ENCODE data around the gene SLC17A9. TPM values are rescaled to one million over a fixed set of nuclear protein-coding genes. Genes with fewer than 3 reads are reported as not detected.

SLC17A9 gene
- total and polyA plus RNA-seq, 10 of the 15 experiments (the other 5 are each of a cell fraction or from before 2014, with no cell fraction given): 0.72 to 74.1 (median 29.4) TPM

GRCh38 chr20:62926229-62927127 is 26.0 kb upstream of the SLC17A9 start, which contains the start of gene DIDO1:
DIDO1 (minus strand) TSS chr20:62926505.
- CTCF ChIA-PET: interaction anchor here (0.9 to 2.6 kb wide), 5 partner anchors 8 to 28 kb away, joined by 3 to 14 read pairs (median 4); partner anchors contain the start of gene GID8
- POLR2A ChIA-PET: interaction anchor here (0.6 to 5.4 kb wide), 4 partner anchors 10 to 53 kb away, joined by 6 to 59 read pairs (median 12); partner anchors contain the start of genes GID8 and SLC17A9
- H2AFZ ChIP-seq (ENCODE audit: control insufficient read depth, low read depth, low read length): peak within 1 kb of the TSS; percentile 57
- peaks cover 98% of the 10 kb centered on the region for H3K79me2 ChIP-seq (ENCODE audit: control insufficient read depth, insufficient read depth, low read length)
- peaks cover 13% of the 10 kb centered on the region for H4K20me1 ChIP-seq (ENCODE audit: control insufficient read depth, insufficient read depth)
- SMC1A ChIA-PET (ENCODE audit: uncharacterized antibody, unreplicated experiment): interaction anchor here (1.6 to 2.2 kb wide), 2 partner anchors 10 to 28 kb away, joined by 10 to 14 read pairs; no protein-coding TSS in a partner anchor
- H3K27me3 ChIP-seq (replicated peaks in 1 of 2; ENCODE audit: control insufficient read depth in 2 of 2, insufficient read depth in 2 of 2, low read length in 1 of 2): no peaks in the 10 kb centered on the region
- H3K9ac ChIP-seq (ENCODE audit: control insufficient read depth, insufficient read depth, low read length): peak within 1 kb of the TSS; percentile 83
- intact Hi-C loops (cut with micrococcal nuclease; ENCODE audit: unreplicated experiment): no loop called here
- H3K9me3 ChIP-seq (replicated peaks; ENCODE audit: control insufficient read depth, insufficient read depth, low read length): no peaks in the 10 kb centered on the region
- ATAC-seq (peak; percentile 82), FAIRE-seq (peak; percentile 76), DNase-seq (ENCODE audit: low read depth, low spot score) (peak; percentile 56)
- in situ Hi-C loops (cut with MboI): no loop called here
- RAD21 ChIA-PET (ENCODE audit: unreplicated experiment): interaction anchor here (0.9 to 2.0 kb wide), 3 partner anchors 26 to 83 kb away, joined by 3 to 5 read pairs (median 3); partner anchors contain the start of gene SLC17A9
- no peaks in the 10 kb centered on the region; a peak in 2 of 4 replicates for H3K36me3 ChIP-seq (ENCODE audit: control insufficient read depth in 2 of 2, insufficient read depth in 2 of 2, low read length in 1 of 2)
- H3K4me3 ChIP-seq: peak within 1 kb of the TSS; percentile 64
- peak within 1 kb of the TSS; percentile 96 for H3K27ac ChIP-seq (ENCODE audit: control insufficient read depth, insufficient read depth)
- no TSS peak for BruUV-seq (replicated peaks)
- H3K4me1 ChIP-seq (ENCODE audit: control insufficient read depth, insufficient read depth, low read length): peaks cover 19% of the 10 kb centered on the region
- H3K4me2 ChIP-seq (ENCODE audit: control insufficient read depth, insufficient read depth): peak within 1 kb of the TSS; percentile 96
- WGBS (ENCODE audit: insufficient coverage, insufficient replicate concordance, low lambda C conversion rate, missing lambda C conversion rate): 5% methylated on average over 48 of the region's 92 CpGs
- no peak for TF ChIP-seq USF2 (IDR thresholded peaks at IDR 0.05; ENCODE audit: borderline replicate concordance, low read depth, low read length)
- peak; percentile 79 for TF ChIP-seq NKRF (conservative IDR thresholded peaks at IDR 0.05)
- peak; percentile 87 for TF ChIP-seq KLF5 (IDR thresholded peaks at IDR 0.05; ENCODE audit: partially characterized antibody)
- TF ChIP-seq ZNF384 (IDR thresholded peaks at IDR 0.05; ENCODE audit: borderline replicate concordance, low read depth, low read length): no peak
- no peak for TF ChIP-seq ZNF274 (IDR thresholded peaks at IDR 0.05; ENCODE audit: insufficient read depth, insufficient read length)
- peak; percentile 94 for TF ChIP-seq YY1 (IDR thresholded peaks at IDR 0.05; ENCODE audit: low read depth, low read length)
- TF ChIP-seq HDAC2 (IDR thresholded peaks at IDR 0.05): no peak
- no peak for TF ChIP-seq RAD51 (IDR thresholded peaks at IDR 0.05)
- 0 out of 2 replicates have a peak, but pooled peaks have one; percentile 43 for TF ChIP-seq BCLAF1 (IDR thresholded peaks at IDR 0.05)
- peak; percentile 93 for TF ChIP-seq LARP7 (IDR thresholded peaks at IDR 0.05)
- TF ChIP-seq HDGF (IDR thresholded peaks at IDR 0.05): 0 out of 2 replicates have a peak, but pooled peaks have one; percentile 25
- TF ChIP-seq CTCF (IDR thresholded peaks at IDR 0.05 in 2 of 3, conservative IDR thresholded peaks at IDR 0.05 in 1 of 3; ENCODE audit: control insufficient read depth in 2 of 3, extremely low read depth in 1 of 3, insufficient read depth in 1 of 3, low read depth in 3 of 3, low read length in 3 of 3): peak; percentile 34 to 59 (median 47); a peak in 5 of 6 replicates
- peak; percentile 93 for TF ChIP-seq TAF1 (IDR thresholded peaks at IDR 0.05; ENCODE audit: borderline replicate concordance, low read depth, low read length)
- TF ChIP-seq EGR1 (IDR thresholded peaks at IDR 0.05; ENCODE audit: borderline replicate concordance in 1 of 2, low read depth in 2 of 2, low read length in 2 of 2): peak in 1 of 2 experiments; percentile 94; a peak in 2 of 3 replicates
